GM18526 (cell line): ENCODE results near the gene INTS1.

Experiments used
- POLR2A ChIP-seq: IDR thresholded peaks from 3 replicates; pipeline ENCODE4 v1.6.1; 2011; ENCODE audit not compliant: insufficient read length; ENCODE audit errors: extremely low read depth

INTS1 gene

GRCh38 chr7:1478480-1478879 is 25.7 kb downstream of the INTS1 start:
- no peak for TF ChIP-seq POLR2A

- no peak for TF ChIP-seq POLR2A
Measured at GRCh38 chr7:1476859-1477258, 27.3 kb downstream of the INTS1 start.

GRCh38 chr7:1475991-1476390 is 28.2 kb downstream of the INTS1 start:
- no peak for TF ChIP-seq POLR2A

- TF ChIP-seq POLR2A = no peak
Measured at GRCh38 chr7:1475393-1475792, 28.8 kb downstream of the INTS1 start.

- TF ChIP-seq POLR2A = no peak
Measured at GRCh38 chr7:1474736-1475135, 29.5 kb downstream of the INTS1 start.

GRCh38 chr7:1473864-1474512 is 30.2 kb downstream of the INTS1 start:
- no peak for TF ChIP-seq POLR2A

GRCh38 chr7:1470901-1471300 is 33.3 kb downstream of the INTS1 start:
- TF ChIP-seq POLR2A = no peak

- no peak for TF ChIP-seq POLR2A
Measured at GRCh38 chr7:1468643-1469298, 35.4 kb downstream of the INTS1 start.

GRCh38 chr7:1468203-1468602 is 36.0 kb downstream of the INTS1 start:
- TF ChIP-seq POLR2A = no peak

GRCh38 chr7:1466524-1467271 is 37.5 kb downstream of the INTS1 start:
- TF ChIP-seq POLR2A = no peak

- no peak for TF ChIP-seq POLR2A
Measured at GRCh38 chr7:1464694-1465093, 39.5 kb downstream of the INTS1 start.

- TF ChIP-seq POLR2A = no peak
Measured at GRCh38 chr7:1463676-1464223, 40.4 kb downstream of the INTS1 start.

- TF ChIP-seq POLR2A = no peak
Measured at GRCh38 chr7:1461646-1462375, 42.4 kb downstream of the INTS1 start.

- no peak for TF ChIP-seq POLR2A
Measured at GRCh38 chr7:1460821-1461645, 43.2 kb downstream of the INTS1 start.
